ENCODE measurements around the gene CLMN.

- TF ChIP-seq RCOR1 (IDR thresholded peaks at IDR 0.05; ENCODE audit: insufficient replicate concordance, low read length) (no peak), CTCF (conservative IDR thresholded peaks at IDR 0.05; ENCODE audit: low read depth, low read length) (no peak), CHD1 (IDR thresholded peaks at IDR 0.05; ENCODE audit: low read depth, low read length) (no peak)
Measured at GRCh38 chr14:95211721-95212504, 107.8 kb downstream of the CLMN start.

All from IMR-90 (cell line).